ENCODE measurements around the gene INTS1.

- TF ChIP-seq NR2C2 (CRISPR knock-in tag; IDR thresholded peaks at IDR 0.05) (no peak), HMGXB4 (CRISPR knock-in tag; IDR thresholded peaks at IDR 0.05) (no peak), CTCF (IDR thresholded peaks at IDR 0.05) (no peak), MAX (CRISPR knock-in tag; IDR thresholded peaks at IDR 0.05) (no peak), ATF2 (CRISPR knock-in tag; IDR thresholded peaks at IDR 0.05; ENCODE audit: borderline replicate concordance, low read depth) (no peak), TEAD4 (CRISPR knock-in tag; IDR thresholded peaks at IDR 0.05) (no peak), CREB1 (CRISPR knock-in tag; IDR thresholded peaks at IDR 0.05) (no peak)
These were observed 10.6 kb downstream of the INTS1 start for GRCh38 chr7:1493571-1493970.
